ENCODE measurements around the gene COQ10B.
"Not testable (repeated sequence)": the region's sequence is repeated elsewhere in the genome, so short reads cannot be mapped to it uniquely, and the experiment has no call there.

COQ10B gene

GRCh38 chr2:197453123-197453913, at the start of gene COQ10B:
COQ10B (plus strand) TSS chr2:197453552; CDS start chr2:197453561, 9 bp downstream.
- peak; percentile 97 for DNase-seq

GRCh38 chr2:197405582-197405981, 47.8 kb upstream of the COQ10B start:
- no peak for DNase-seq

- DNase-seq = no peak
These were observed 39.3 kb upstream of the COQ10B start for GRCh38 chr2:197414039-197414438.

- no peak for DNase-seq
These were observed 38.8 kb upstream of the COQ10B start for GRCh38 chr2:197414515-197414914.

GRCh38 chr2:197416268-197416667, 37.1 kb upstream of the COQ10B start:
- no peak for DNase-seq

- DNase-seq = no peak
These were observed 33.9 kb upstream of the COQ10B start for GRCh38 chr2:197419438-197419837.

GRCh38 chr2:197423307-197423706, 30.0 kb upstream of the COQ10B start:
- no peak for DNase-seq

- DNase-seq = no peak
These were observed 27.8 kb upstream of the COQ10B start for GRCh38 chr2:197425550-197425949.

- DNase-seq = no peak
These were observed 26.4 kb upstream of the COQ10B start for GRCh38 chr2:197426723-197427603.

- DNase-seq = no peak
These were observed 25.4 kb upstream of the COQ10B start for GRCh38 chr2:197427986-197428385.

GRCh38 chr2:197431858-197432257, 21.5 kb upstream of the COQ10B start:
- DNase-seq = no peak

GRCh38 chr2:197432527-197432926, 20.8 kb upstream of the COQ10B start:
- not testable (repeated sequence) for DNase-seq

- DNase-seq = no peak
These were observed 19.4 kb upstream of the COQ10B start for GRCh38 chr2:197433780-197434438.

- peak; percentile 86 for DNase-seq
These were observed 18.5 kb upstream of the COQ10B start, which contains the start of gene SF3B1 for GRCh38 chr2:197434541-197435513. SF3B1 (minus strand) TSS chr2:197435028; CDS start chr2:197434999, 29 bp downstream.

GRCh38 chr2:197435598-197436420, 17.5 kb upstream of the COQ10B start:
- no peak for DNase-seq

GRCh38 chr2:197437380-197437779, 16.0 kb upstream of the COQ10B start:
- no peak for DNase-seq

- no peak for DNase-seq
These were observed 10.5 kb upstream of the COQ10B start for GRCh38 chr2:197442857-197443256.

GRCh38 chr2:197445746-197446145, 7.6 kb upstream of the COQ10B start:
- DNase-seq = no peak

GRCh38 chr2:197446844-197447243, 6.5 kb upstream of the COQ10B start:
- DNase-seq = no peak

- DNase-seq = no peak
These were observed 2.9 kb upstream of the COQ10B start for GRCh38 chr2:197450465-197450864.

- DNase-seq = not testable (repeated sequence)
These were observed 2.4 kb upstream of the COQ10B start for GRCh38 chr2:197450935-197451358.

Measured in NCI-H510A (cell line).